HEK293 (cell line): Measurements from ENCODE around the gene FREM1.

ENCODE experiments used
- SALL2 ChIP-seq: fragments of 450-650 bp; formaldehyde crosslinking; IDR thresholded peaks from 2 replicates; pipeline ENCODE4 v1.5.0; 2017; ENCODE audit warnings: missing biosample characterization, mild to moderate bottlenecking, missing genetic modification characterization, borderline replicate concordance
- ZNF132 ChIP-seq: fragments of 450-650 bp; formaldehyde crosslinking; IDR thresholded peaks from 2 replicates; pipeline ENCODE4 v1.5.1; 2017; ENCODE audit warnings: missing biosample characterization, missing genetic modification characterization, borderline replicate concordance
- ZNF341 ChIP-seq: fragments of 450-650 bp; formaldehyde crosslinking; IDR thresholded peaks from 2 replicates; pipeline ENCODE4; 2016; ENCODE audit warnings: low read depth, missing biosample characterization, missing genetic modification characterization
- TF ChIP-seq, protein P1 (sequence below): fragments of 450-650 bp; formaldehyde crosslinking; IDR thresholded peaks from 2 replicates; pipeline ENCODE4 v1.5.1; 2016; ENCODE audit warnings: missing biosample characterization, missing genetic modification characterization
- TF ChIP-seq, protein P2 (sequence below): fragments of 450-650 bp; formaldehyde crosslinking; optimal IDR thresholded peaks from 2 replicates; pipeline ENCODE3; 2016; ENCODE audit warnings: missing biosample characterization, mild to moderate bottlenecking, missing genetic modification characterization

DNA sequence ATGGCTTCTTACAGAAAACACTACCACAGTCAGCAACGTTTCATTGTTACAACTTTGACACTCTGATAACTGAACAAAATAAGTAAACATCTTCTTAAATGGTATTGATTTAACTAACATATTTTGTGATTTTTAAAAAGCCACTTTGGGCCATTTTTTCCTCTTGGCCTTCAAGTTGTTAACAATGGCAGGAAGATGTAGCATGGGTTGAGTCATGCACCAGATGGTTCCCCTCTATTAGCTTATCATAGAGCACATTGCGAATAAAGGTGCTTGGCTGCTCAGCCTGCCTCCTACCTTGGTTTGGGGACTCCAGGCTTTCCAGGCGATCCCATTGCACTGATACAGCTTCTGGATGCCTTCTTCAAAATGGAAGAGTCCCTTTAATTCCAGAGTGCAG lies 163.6 kb downstream of the FREM1 start:
- TF ChIP-seq ZNF341 (tag by site-specific recombination) (no peak), ZNF132 (tag by site-specific recombination) (no peak), SALL2 (no peak)
- TF ChIP-seq, protein P1, sequence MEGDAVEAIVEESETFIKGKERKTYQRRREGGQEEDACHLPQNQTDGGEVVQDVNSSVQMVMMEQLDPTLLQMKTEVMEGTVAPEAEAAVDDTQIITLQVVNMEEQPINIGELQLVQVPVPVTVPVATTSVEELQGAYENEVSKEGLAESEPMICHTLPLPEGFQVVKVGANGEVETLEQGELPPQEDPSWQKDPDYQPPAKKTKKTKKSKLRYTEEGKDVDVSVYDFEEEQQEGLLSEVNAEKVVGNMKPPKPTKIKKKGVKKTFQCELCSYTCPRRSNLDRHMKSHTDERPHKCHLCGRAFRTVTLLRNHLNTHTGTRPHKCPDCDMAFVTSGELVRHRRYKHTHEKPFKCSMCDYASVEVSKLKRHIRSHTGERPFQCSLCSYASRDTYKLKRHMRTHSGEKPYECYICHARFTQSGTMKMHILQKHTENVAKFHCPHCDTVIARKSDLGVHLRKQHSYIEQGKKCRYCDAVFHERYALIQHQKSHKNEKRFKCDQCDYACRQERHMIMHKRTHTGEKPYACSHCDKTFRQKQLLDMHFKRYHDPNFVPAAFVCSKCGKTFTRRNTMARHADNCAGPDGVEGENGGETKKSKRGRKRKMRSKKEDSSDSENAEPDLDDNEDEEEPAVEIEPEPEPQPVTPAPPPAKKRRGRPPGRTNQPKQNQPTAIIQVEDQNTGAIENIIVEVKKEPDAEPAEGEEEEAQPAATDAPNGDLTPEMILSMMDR, result no peak
- TF ChIP-seq, protein P2, sequence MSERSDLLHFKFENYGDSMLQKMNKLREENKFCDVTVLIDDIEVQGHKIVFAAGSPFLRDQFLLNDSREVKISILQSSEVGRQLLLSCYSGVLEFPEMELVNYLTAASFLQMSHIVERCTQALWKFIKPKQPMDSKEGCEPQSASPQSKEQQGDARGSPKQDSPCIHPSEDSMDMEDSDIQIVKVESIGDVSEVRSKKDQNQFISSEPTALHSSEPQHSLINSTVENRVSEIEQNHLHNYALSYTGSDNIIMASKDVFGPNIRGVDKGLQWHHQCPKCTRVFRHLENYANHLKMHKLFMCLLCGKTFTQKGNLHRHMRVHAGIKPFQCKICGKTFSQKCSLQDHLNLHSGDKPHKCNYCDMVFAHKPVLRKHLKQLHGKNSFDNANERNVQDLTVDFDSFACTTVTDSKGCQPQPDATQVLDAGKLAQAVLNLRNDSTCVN (tag by site-specific recombination), result no peak
